ENCODE results near the gene TEX53.
A peak's percentile ranks its signal among the peaks of the same experiment; 100 is the strongest.

The TEX53 gene

GRCh38 chr9:114687034-114687433, 29.4 kb upstream of the TEX53 start:
- H3K4me1 ChIP-seq (ENCODE audit: control insufficient read depth in 1 of 2, insufficient read depth in 1 of 2, low read depth in 1 of 2, low read length in 1 of 2): no peaks in the 10 kb centered on the region
- H3K27ac ChIP-seq: no peak overlapping the region
- TF ChIP-seq CTCF (IDR thresholded peaks at IDR 0.05): no peak
- H3K4me3 ChIP-seq (ENCODE audit: low read depth in 1 of 2, low read length in 1 of 2): no peak overlapping the region
- no peaks in the 10 kb centered on the region for H3K9me3 ChIP-seq
- no peaks in the 10 kb centered on the region for H3K27me3 ChIP-seq
- no peaks in the 10 kb centered on the region for H3K36me3 ChIP-seq

- Histone ChIP-seq H3K9me3 (no peaks in the 10 kb centered on the region), H3K27ac (no peak overlapping the region), H3K36me3 (no peaks in the 10 kb centered on the region), H3K27me3 (no peaks in the 10 kb centered on the region), H3K4me3 (ENCODE audit: low read depth in 1 of 2, low read length in 1 of 2) (no peak overlapping the region), H3K4me1 (ENCODE audit: control insufficient read depth in 1 of 2, insufficient read depth in 1 of 2, low read depth in 1 of 2, low read length in 1 of 2) (no peaks in the 10 kb centered on the region)
- no peak for TF ChIP-seq CTCF (IDR thresholded peaks at IDR 0.05)
Observed at GRCh38 chr9:114685951-114686350, 28.3 kb upstream of the TEX53 start.

- no peaks in the 10 kb centered on the region for H3K27me3 ChIP-seq
- no peak overlapping the region for H3K27ac ChIP-seq
- H3K9me3 ChIP-seq: no peaks in the 10 kb centered on the region
- no peak overlapping the region for H3K4me3 ChIP-seq (ENCODE audit: low read depth in 1 of 2, low read length in 1 of 2)
- no peaks in the 10 kb centered on the region for H3K36me3 ChIP-seq
- H3K4me1 ChIP-seq (ENCODE audit: control insufficient read depth in 1 of 2, insufficient read depth in 1 of 2, low read depth in 1 of 2, low read length in 1 of 2): no peaks in the 10 kb centered on the region
- TF ChIP-seq CTCF (IDR thresholded peaks at IDR 0.05): no peak
Observed at GRCh38 chr9:114684036-114684435, 26.4 kb upstream of the TEX53 start.

GRCh38 chr9:114682846-114683245, 25.2 kb upstream of the TEX53 start:
- Histone ChIP-seq H3K27me3 (peaks cover 4% of the 10 kb centered on the region), H3K4me1 (ENCODE audit: control insufficient read depth in 1 of 2, insufficient read depth in 1 of 2, low read depth in 1 of 2, low read length in 1 of 2) (no peaks in the 10 kb centered on the region), H3K4me3 (ENCODE audit: low read depth in 1 of 2, low read length in 1 of 2) (no peak overlapping the region), H3K27ac (no peak overlapping the region), H3K36me3 (no peaks in the 10 kb centered on the region), H3K9me3 (no peaks in the 10 kb centered on the region)
- TF ChIP-seq CTCF (IDR thresholded peaks at IDR 0.05): no peak

GRCh38 chr9:114681594-114682332, 24.2 kb upstream of the TEX53 start, which contains the start of gene TEX48:
Gene TEX48, minus strand, starts transcription at chr9:114682192. Its CDS starts 10,469 bp downstream, at chr9:114671723.
- Histone ChIP-seq H3K27ac (no peak within 1 kb of the TSS), H3K9me3 (no peaks in the 10 kb centered on the region), H3K36me3 (no peaks in the 10 kb centered on the region), H3K27me3 (peaks cover 14% of the 10 kb centered on the region), H3K4me1 (ENCODE audit: control insufficient read depth in 1 of 2, insufficient read depth in 1 of 2, low read depth in 1 of 2, low read length in 1 of 2) (no peaks in the 10 kb centered on the region), H3K4me3 (ENCODE audit: low read depth in 1 of 2, low read length in 1 of 2) (no peak within 1 kb of the TSS)
- TF ChIP-seq CTCF (IDR thresholded peaks at IDR 0.05): peak; percentile 54
